Retina (tissue), 1 donor: Measurements from ENCODE around the gene PSPH.
A peak's percentile ranks its signal among the peaks of the same experiment; 100 is the strongest.
"Not testable (repeated sequence)": the region's sequence is repeated elsewhere in the genome, so short reads cannot be mapped to it uniquely, and the experiment has no call there.

Source experiments
- DNase-seq: peaks from one replicate; pipeline ENCODE4 v3.0.0-alpha.2; 2016

PSPH gene

GRCh38 chr7:56062382-56062781 is 11.1 kb upstream of the PSPH start:
- no peak for DNase-seq

GRCh38 chr7:56053993-56054392 is 2.7 kb upstream of the PSPH start:
- DNase-seq, result no peak

GRCh38 chr7:56053379-56053778 is 2.1 kb upstream of the PSPH start:
- no peak for DNase-seq

GRCh38 chr7:56051053-56051338 is 248 bp downstream of the PSPH start:
- no peak for DNase-seq

GRCh38 chr7:56048763-56049162 is 2.5 kb downstream of the PSPH start:
- DNase-seq, result not testable (repeated sequence)

- no peak for DNase-seq
Measured at GRCh38 chr7:56048245-56048644, 3.0 kb downstream of the PSPH start.

GRCh38 chr7:56047446-56048116 is 3.7 kb downstream of the PSPH start:
- DNase-seq, result not testable (repeated sequence)

GRCh38 chr7:56046721-56047445 is 4.4 kb downstream of the PSPH start:
- no peak for DNase-seq

GRCh38 chr7:56045758-56046157 is 5.5 kb downstream of the PSPH start:
- DNase-seq, result not testable (repeated sequence)

GRCh38 chr7:56040730-56041129 is 10.5 kb downstream of the PSPH start:
- DNase-seq, result no peak

GRCh38 chr7:56033671-56034432 is 17.4 kb downstream of the PSPH start:
- DNase-seq, result peak; percentile 86

- not testable (repeated sequence) for DNase-seq
Measured at GRCh38 chr7:56032578-56032977, 18.7 kb downstream of the PSPH start.

- DNase-seq, result not testable (repeated sequence)
Measured at GRCh38 chr7:56031556-56031955, 19.7 kb downstream of the PSPH start.

- DNase-seq, result no peak
Measured at GRCh38 chr7:56030340-56030739, 20.9 kb downstream of the PSPH start.

- DNase-seq, result no peak
Measured at GRCh38 chr7:56028942-56029630, 22.2 kb downstream of the PSPH start.

- DNase-seq, result no peak
Measured at GRCh38 chr7:56026538-56026937, 24.7 kb downstream of the PSPH start.

- no peak for DNase-seq
Measured at GRCh38 chr7:56023500-56023899, 27.7 kb downstream of the PSPH start.

GRCh38 chr7:56019501-56019900 is 31.7 kb downstream of the PSPH start:
- DNase-seq, result no peak

- DNase-seq, result not testable (repeated sequence)
Measured at GRCh38 chr7:56017015-56017414, 34.2 kb downstream of the PSPH start.

GRCh38 chr7:56009695-56010094 is 41.5 kb downstream of the PSPH start:
- DNase-seq, result peak; percentile 12

GRCh38 chr7:56007891-56008290 is 43.4 kb downstream of the PSPH start:
- no peak for DNase-seq

GRCh38 chr7:56007167-56007652 is 44.0 kb downstream of the PSPH start:
- DNase-seq, result no peak

GRCh38 chr7:56003749-56004148 is 47.5 kb downstream of the PSPH start:
- no peak for DNase-seq
